ENCODE measurements around the gene GRIP1. TPM values are rescaled to one million over a fixed set of nuclear protein-coding genes. Genes with fewer than 3 reads are reported as not detected.

GRIP1 gene
- total and polyA plus RNA-seq, 10 of the 15 experiments (the other 5 are each of a cell fraction or from before 2014, with no cell fraction given): 0.05 to 0.85 (median 0.50) TPM; not detected in 7

DNA sequence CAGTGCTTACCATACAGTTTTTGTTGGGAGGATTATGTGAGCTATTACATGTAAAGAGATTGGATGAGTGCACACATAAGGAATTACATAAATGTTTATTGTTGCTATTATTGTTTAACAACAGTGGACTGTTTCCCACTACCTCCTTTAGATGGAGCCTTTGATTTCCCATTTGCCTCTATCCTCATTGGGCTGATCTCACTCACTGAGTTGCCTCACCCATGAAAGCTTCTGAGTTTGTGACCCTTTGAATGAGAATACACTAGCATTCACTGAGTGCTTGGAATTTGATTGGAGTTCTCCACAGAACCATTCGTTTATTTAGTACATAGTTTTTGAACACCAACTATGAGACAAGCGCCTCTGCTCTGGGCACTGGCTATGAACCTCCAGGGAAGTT is 255.6 kb downstream of the GRIP1 start (continued):
- TF ChIP-seq YBX1 (IDR thresholded peaks at IDR 0.05): no peak
- TF ChIP-seq ZNF622 (IDR thresholded peaks at IDR 0.05): no peak
- no peak for TF ChIP-seq HCFC1 (IDR thresholded peaks at IDR 0.05; ENCODE audit: low read length)
- TF ChIP-seq FOXM1 (IDR thresholded peaks at IDR 0.05; ENCODE audit: low read depth, low read length): no peak

DNA sequence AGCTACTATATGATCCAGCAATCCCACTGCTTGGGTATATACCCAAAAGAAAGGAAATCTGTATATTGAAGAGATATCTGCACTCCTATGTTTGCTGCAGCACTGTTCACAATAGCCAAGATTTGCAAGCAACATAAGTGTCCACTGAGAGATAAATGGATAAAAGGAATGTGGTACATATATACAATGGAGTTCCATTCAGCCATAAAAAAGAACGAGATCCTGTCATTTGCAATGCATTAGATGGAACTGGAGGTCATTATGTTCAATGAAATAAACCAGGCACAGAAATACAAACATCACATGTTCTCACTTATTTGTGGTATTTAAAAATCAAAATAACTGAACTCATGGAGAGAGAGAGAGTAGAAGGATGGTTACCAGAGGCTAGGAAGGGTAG is 260.0 kb downstream of the GRIP1 start:
- Histone ChIP-seq H3K9ac (ENCODE audit: control insufficient read depth, insufficient read depth, low read length) (no peak overlapping the region), H3K79me2 (ENCODE audit: control insufficient read depth, insufficient read depth, low read length) (no peaks in the 10 kb centered on the region), H3K36me3 (ENCODE audit: control insufficient read depth in 2 of 2, insufficient read depth in 2 of 2, low read length in 1 of 2) (no peaks in the 10 kb centered on the region), H3K4me2 (ENCODE audit: control insufficient read depth, insufficient read depth) (no peak overlapping the region), H3K27ac (ENCODE audit: control insufficient read depth, insufficient read depth) (no peak overlapping the region), H2AFZ (ENCODE audit: control insufficient read depth, low read depth, low read length) (no peak overlapping the region), H3K4me3 (no peak overlapping the region), H3K4me1 (ENCODE audit: control insufficient read depth, insufficient read depth, low read length) (no peaks in the 10 kb centered on the region), H3K27me3 (replicated peaks in 1 of 2; ENCODE audit: control insufficient read depth in 2 of 2, insufficient read depth in 2 of 2, low read length in 1 of 2) (no peaks in the 10 kb centered on the region), H4K20me1 (ENCODE audit: control insufficient read depth, insufficient read depth) (no peaks in the 10 kb centered on the region), H3K9me3 (replicated peaks; ENCODE audit: control insufficient read depth, insufficient read depth, low read length) (no peaks in the 10 kb centered on the region)
- intact Hi-C loops (cut with micrococcal nuclease; ENCODE audit: unreplicated experiment): no loop called here
- FAIRE-seq (no peak), DNase-seq (ENCODE audit: low read depth, low spot score) (no peak), ATAC-seq (no peak)
- TF ChIP-seq GABPA (IDR thresholded peaks at IDR 0.05; ENCODE audit: low read depth) (no peak), MTA2 (IDR thresholded peaks at IDR 0.05; ENCODE audit: low read depth) (no peak), TCF7 (IDR thresholded peaks at IDR 0.05; ENCODE audit: borderline replicate concordance) (no peak), NRF1 (conservative IDR thresholded peaks at IDR 0.05; ENCODE audit: low read depth, low read length) (no peak), NFYB (IDR thresholded peaks at IDR 0.05; ENCODE audit: insufficient read depth, low read depth, low read length) (no peak)
- TF ChIP-seq, protein P1, sequence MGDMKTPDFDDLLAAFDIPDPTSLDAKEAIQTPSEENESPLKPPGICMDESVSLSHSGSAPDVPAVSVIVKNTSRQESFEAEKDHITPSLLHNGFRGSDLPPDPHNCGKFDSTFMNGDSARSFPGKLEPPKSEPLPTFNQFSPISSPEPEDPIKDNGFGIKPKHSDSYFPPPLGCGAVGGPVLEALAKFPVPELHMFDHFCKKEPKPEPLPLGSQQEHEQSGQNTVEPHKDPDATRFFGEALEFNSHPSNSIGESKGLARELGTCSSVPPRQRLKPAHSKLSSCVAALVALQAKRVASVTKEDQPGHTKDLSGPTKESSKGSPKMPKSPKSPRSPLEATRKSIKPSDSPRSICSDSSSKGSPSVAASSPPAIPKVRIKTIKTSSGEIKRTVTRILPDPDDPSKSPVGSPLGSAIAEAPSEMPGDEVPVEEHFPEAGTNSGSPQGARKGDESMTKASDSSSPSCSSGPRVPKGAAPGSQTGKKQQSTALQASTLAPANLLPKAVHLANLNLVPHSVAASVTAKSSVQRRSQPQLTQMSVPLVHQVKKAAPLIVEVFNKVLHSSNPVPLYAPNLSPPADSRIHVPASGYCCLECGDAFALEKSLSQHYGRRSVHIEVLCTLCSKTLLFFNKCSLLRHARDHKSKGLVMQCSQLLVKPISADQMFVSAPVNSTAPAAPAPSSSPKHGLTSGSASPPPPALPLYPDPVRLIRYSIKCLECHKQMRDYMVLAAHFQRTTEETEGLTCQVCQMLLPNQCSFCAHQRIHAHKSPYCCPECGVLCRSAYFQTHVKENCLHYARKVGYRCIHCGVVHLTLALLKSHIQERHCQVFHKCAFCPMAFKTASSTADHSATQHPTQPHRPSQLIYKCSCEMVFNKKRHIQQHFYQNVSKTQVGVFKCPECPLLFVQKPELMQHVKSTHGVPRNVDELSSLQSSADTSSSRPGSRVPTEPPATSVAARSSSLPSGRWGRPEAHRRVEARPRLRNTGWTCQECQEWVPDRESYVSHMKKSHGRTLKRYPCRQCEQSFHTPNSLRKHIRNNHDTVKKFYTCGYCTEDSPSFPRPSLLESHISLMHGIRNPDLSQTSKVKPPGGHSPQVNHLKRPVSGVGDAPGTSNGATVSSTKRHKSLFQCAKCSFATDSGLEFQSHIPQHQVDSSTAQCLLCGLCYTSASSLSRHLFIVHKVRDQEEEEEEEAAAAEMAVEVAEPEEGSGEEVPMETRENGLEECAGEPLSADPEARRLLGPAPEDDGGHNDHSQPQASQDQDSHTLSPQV (IDR thresholded peaks at IDR 0.05): no peak
- CTCF ChIA-PET: no interaction called here
- SMC1A ChIA-PET (ENCODE audit: uncharacterized antibody, unreplicated experiment): no interaction called here
- POLR2A ChIA-PET: no interaction called here
- RAD21 ChIA-PET (ENCODE audit: unreplicated experiment): no interaction called here
- no TSS peak for BruUV-seq (replicated peaks)
- in situ Hi-C loops (cut with MboI): no loop called here
- WGBS (ENCODE audit: insufficient coverage, insufficient replicate concordance, low lambda C conversion rate, missing lambda C conversion rate): 0% methylated on average over 1 of the region's 1 CpG

Data from GM12878 (cell line).